ENCODE data around the gene GASK1A.

Gene GASK1A

DNA sequence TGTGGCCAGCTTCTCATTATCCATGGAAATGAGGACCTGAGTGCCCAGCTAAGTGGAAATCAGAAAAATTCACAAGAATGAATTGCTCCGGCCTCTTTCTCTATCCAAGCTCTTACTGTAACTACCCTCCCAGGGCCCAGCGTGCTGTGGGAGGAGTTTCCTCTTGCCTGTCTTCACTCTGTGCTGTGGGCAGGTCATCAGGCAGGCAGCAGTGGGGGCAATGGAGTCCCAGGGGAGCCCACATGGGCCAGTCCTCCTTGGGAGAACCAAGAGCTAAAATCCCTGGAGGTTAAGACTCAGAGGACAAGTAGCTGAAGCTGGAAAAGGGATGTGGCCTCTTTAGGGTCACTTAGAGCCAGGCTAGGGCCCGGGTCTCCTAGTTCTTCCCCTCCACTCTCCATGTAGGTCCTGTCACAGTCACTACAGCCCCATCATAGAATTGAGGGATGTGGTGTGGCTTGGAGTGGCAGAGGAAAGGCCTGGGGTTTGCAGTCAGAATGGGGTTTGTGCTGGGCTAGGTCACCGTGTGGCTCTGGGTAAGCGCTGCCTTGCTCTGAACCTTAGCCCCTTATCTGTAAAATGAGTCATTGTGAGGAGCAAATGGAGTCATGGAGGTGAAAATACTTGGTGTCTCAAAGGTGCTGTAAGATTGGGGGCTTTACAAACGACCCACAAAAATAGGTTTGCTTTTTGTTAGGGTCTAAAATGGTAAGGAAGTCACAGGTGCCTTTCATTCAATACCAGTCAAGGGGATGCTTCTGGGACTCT is 3.7 kb downstream of the GASK1A start:
- DNase-seq (ENCODE audit: extremely low read depth, low read depth), result no peak

DNA sequence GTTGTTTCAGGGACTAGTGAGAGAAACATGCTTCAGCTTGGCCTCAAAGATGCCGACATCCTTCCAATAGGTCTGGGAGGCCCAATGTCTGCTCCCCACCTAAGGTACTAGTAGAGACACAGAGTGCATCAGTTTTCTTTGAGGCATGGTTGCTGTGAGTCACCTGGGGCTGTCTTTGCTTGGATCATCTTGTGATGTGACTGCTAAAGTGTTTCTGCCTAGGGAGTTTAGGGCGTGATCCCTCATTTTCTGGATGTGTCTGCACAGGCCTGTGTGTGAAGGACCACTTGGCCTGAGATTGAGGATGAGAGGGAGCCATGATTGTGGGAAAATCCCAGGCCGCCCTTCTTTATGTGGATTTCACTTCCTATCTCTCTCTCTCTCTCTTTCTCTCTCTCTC is 4.8 kb downstream of the GASK1A start:
- TF ChIP-seq, protein P1, sequence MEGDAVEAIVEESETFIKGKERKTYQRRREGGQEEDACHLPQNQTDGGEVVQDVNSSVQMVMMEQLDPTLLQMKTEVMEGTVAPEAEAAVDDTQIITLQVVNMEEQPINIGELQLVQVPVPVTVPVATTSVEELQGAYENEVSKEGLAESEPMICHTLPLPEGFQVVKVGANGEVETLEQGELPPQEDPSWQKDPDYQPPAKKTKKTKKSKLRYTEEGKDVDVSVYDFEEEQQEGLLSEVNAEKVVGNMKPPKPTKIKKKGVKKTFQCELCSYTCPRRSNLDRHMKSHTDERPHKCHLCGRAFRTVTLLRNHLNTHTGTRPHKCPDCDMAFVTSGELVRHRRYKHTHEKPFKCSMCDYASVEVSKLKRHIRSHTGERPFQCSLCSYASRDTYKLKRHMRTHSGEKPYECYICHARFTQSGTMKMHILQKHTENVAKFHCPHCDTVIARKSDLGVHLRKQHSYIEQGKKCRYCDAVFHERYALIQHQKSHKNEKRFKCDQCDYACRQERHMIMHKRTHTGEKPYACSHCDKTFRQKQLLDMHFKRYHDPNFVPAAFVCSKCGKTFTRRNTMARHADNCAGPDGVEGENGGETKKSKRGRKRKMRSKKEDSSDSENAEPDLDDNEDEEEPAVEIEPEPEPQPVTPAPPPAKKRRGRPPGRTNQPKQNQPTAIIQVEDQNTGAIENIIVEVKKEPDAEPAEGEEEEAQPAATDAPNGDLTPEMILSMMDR (IDR thresholded peaks at IDR 0.05; ENCODE audit: low read depth, low read length), result no peak

More for the DNA sequence above, 3.7 kb downstream of the GASK1A start:
- TF ChIP-seq, protein P1 (IDR thresholded peaks at IDR 0.05; ENCODE audit: low read depth, low read length), result no peak

DNA sequence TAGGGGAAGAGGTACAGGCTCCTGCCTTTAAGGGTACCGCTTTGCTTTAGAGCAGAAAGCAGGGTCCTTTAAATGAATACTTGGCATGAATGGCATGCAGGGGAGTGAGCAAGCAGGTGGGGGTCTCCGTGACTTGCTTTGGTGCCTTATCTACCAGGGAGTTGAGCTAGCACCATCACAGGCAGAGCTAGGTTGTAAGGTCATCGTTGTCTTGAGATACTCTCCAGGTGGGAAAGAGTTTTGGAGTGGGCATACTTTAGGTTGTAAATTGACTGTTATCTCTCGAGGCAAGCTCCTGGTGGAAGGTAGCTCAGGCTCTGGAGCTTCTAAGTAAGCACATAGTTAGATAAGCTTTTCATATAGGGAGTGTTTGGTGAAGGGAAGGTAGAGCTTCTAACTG is 5.6 kb downstream of the GASK1A start:
- DNase-seq (ENCODE audit: extremely low read depth, low read depth), result no peak
- TF ChIP-seq, protein P1 (IDR thresholded peaks at IDR 0.05; ENCODE audit: low read depth, low read length), result no peak

More for the DNA sequence above, 4.8 kb downstream of the GASK1A start:
- DNase-seq (ENCODE audit: extremely low read depth, low read depth), result no peak

DNA sequence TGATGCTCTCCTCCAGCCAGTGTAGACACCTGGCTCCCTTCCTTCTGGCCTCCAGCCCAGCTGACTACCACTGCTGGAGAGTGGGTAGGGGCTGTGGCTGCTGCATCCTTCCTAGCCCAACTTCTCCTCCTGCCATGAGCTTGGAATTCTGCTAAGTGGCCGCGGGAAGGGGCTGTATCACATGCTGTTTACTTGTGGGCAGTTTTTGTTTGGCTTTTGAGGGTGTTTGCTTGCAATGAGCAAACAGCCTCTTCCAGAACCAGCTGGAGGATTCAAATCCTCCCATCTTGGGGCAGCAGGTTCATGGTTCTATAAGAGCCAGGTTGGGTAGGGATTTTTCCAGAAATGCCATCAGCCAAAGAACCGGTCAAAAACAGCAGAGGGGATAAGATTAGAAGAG is 9.0 kb downstream of the GASK1A start:
- TF ChIP-seq, protein P1 (IDR thresholded peaks at IDR 0.05; ENCODE audit: low read depth, low read length), result no peak
- DNase-seq (ENCODE audit: extremely low read depth, low read depth), result no peak

DNA sequence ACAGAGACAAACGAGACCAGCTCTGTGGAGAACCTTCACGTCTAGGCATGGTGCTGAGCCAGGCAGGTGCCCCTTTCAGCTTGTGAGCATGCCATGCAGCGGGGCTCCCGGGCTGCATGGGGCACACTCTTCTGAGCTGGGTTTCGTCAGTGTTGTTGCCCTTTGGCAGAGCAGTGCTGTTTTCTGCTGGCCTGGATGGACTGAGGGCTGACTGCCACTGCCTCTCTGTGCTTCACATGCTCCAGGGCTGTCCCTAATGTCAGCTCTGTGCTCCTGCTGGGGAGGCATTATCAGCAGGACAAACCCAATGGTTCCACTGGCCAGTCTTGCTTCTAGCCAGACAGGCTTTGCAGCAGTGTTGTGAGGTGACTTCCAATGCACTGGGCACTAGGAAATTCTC is 9.5 kb downstream of the GASK1A start:
- TF ChIP-seq, protein P1 (IDR thresholded peaks at IDR 0.05; ENCODE audit: low read depth, low read length), result no peak
- DNase-seq (ENCODE audit: extremely low read depth, low read depth), result no peak

DNA sequence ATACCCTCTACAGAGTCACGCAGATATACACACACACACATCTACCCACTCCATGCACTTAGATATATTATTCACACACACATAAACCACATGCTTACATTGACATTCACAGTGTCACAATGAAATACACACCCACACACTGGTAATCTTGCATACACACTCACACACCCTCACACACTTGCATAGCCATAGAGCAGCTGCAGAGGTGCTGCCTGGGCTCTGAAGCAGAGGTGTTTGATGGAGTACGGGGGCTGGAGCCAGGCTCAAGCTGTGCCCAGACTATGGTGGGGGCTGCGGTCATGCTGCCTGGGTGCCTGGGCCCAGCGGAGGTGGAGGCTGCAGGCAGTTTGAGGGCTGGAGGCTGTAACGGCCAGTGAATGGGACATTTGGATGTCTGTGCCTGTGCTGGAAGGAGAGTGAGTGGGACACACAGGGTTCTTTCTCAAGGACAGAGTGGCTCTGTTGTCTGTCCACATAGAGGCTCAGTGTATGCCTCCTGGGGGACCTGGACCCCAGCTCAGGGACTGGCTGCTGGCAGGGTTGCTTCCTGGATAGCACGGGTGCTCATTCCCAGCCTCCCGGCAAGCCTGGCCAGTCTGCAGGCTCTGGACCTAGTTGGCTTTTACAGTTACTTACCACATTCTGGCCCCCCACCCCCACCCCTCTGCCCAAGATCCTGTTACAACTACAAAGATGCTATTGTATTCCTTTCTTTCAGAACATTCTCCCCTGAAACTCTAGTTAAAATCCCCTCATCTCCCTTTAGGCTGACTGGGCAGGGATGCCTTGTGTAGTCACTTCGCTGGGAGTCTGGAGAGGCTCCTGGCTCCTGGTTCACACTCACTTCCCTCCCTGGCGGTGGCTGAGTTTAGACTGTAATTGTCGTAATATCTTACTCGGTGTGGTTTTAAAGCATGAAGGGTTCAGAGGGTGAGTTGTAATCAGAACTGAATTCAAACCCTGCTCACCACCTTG is 12.5 kb downstream of the GASK1A start:
- DNase-seq (ENCODE audit: extremely low read depth, low read depth), result no peak
- TF ChIP-seq, protein P1 (IDR thresholded peaks at IDR 0.05; ENCODE audit: low read depth, low read length), result no peak

DNA sequence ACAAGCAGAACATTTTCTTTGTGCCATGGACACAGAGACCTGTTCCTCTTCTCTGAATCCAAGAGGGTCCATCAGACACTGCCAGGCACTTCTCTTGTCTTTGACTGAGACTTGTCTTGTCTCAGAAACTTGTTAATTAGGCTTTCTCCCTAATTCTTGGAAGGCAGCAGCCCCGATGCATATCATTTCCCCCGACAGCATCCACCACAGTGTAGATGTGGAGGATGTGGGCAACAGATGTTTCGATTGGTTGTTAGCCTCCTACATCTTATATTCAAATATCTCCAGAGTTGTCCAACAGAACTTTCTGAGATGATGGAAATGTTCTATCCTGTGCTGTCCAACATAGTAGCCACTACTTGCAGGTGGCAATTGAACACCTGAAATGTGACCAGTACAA is 15.5 kb downstream of the GASK1A start:
- DNase-seq (ENCODE audit: extremely low read depth, low read depth), result no peak
- TF ChIP-seq, protein P1 (IDR thresholded peaks at IDR 0.05; ENCODE audit: low read depth, low read length), result no peak
